NCI-H1930 (cell line): ENCODE data around the gene SURF4.

ENCODE experiments used
- DNase-seq, 2 experiments: peaks; one replicate each; lab custom pipeline; 2025; lab: John Stamatoyannopoulos, UW

Gene SURF4

GRCh38 chr9:133375724-133376654, at the start of gene SURF4, which contains the start of gene STKLD1:
Gene SURF4, minus strand, starts transcription at chr9:133376060. Its CDS starts 91 bp downstream, at chr9:133375969.
Gene STKLD1, plus strand, starts transcription at chr9:133376366. Its CDS starts 108 bp downstream, at chr9:133376474.
- DNase-seq, result peak; percentile 90 to 95

GRCh38 chr9:133425049-133425632, 49.3 kb upstream of the SURF4 start:
- DNase-seq, result no peak

GRCh38 chr9:133424187-133424586, 48.3 kb upstream of the SURF4 start:
- DNase-seq, result no peak

- DNase-seq, result no peak
Observed at GRCh38 chr9:133423216-133423615, 47.4 kb upstream of the SURF4 start.

GRCh38 chr9:133421615-133422542, 46.0 kb upstream of the SURF4 start, which contains the start of gene ADAMTS13:
Gene ADAMTS13, plus strand, starts transcription at chr9:133422367. Its CDS starts 77 bp downstream, at chr9:133422444.
- no peak for DNase-seq

GRCh38 chr9:133420392-133420827, 44.5 kb upstream of the SURF4 start:
- DNase-seq, result no peak

GRCh38 chr9:133419005-133419404, 43.1 kb upstream of the SURF4 start:
- no peak for DNase-seq

- DNase-seq, result peak; percentile 80 to 85
Observed at GRCh38 chr9:133417541-133418461, 41.9 kb upstream of the SURF4 start, which contains the start of gene REXO4. Gene REXO4, minus strand, starts transcription at chr9:133418010. Its CDS starts 166 bp downstream, at chr9:133417844.

GRCh38 chr9:133415170-133415569, 39.3 kb upstream of the SURF4 start:
- no peak for DNase-seq

GRCh38 chr9:133408042-133408441, 32.2 kb upstream of the SURF4 start:
- DNase-seq, result no peak

- DNase-seq, result peak; percentile 16 to 36
Observed at GRCh38 chr9:133406480-133407307, 30.8 kb upstream of the SURF4 start.

- no peak for DNase-seq
Observed at GRCh38 chr9:133405508-133406438, 29.9 kb upstream of the SURF4 start.

- no peak for DNase-seq
Observed at GRCh38 chr9:133404454-133405002, 28.7 kb upstream of the SURF4 start.

GRCh38 chr9:133403766-133404453, 28.1 kb upstream of the SURF4 start:
- no peak for DNase-seq

GRCh38 chr9:133402689-133403088, 26.8 kb upstream of the SURF4 start:
- DNase-seq, result no peak

GRCh38 chr9:133401588-133401987, 25.7 kb upstream of the SURF4 start:
- DNase-seq, result no peak

GRCh38 chr9:133400292-133400691, 24.4 kb upstream of the SURF4 start:
- DNase-seq, result no peak

GRCh38 chr9:133397895-133398294, 22.0 kb upstream of the SURF4 start:
- DNase-seq, result no peak
